Measurements from ENCODE around the gene RRBP1. TPM values are rescaled to one million over a fixed set of nuclear protein-coding genes. Genes with fewer than 3 reads are reported as not detected.

Gene RRBP1
- total and polyA plus RNA-seq, 2 of the 4 experiments (the other 2 are of a cell fraction): 90.2 to 136 TPM

GRCh38 chr20:17605131-17605660, 76.8 kb downstream of the RRBP1 start:
- no peaks in the 10 kb centered on the region for H3K9me3 ChIP-seq (ENCODE audit: control insufficient read depth, insufficient read depth, low read length)
- DNase-seq (no peak), ATAC-seq (ENCODE audit: low read depth) (no peak)
- H2BK20ac ChIP-seq (ENCODE audit: low read depth, low read length): no peak overlapping the region
- H3K4ac ChIP-seq (ENCODE audit: low read depth, low read length): no peak overlapping the region
- peaks cover 70% of the 10 kb centered on the region for H4K20me1 ChIP-seq (ENCODE audit: insufficient read depth, low read length)
- H3K4me2 ChIP-seq (ENCODE audit: low read depth, low read length): no peak overlapping the region
- no peak for TF ChIP-seq CTCF (conservative IDR thresholded peaks at IDR 0.05; ENCODE audit: low read depth, low read length)
- TF ChIP-seq ELK1 (IDR thresholded peaks at IDR 0.05; ENCODE audit: borderline replicate concordance, low read depth, low read length): no peak
- TF ChIP-seq RAD21 (IDR thresholded peaks at IDR 0.05; ENCODE audit: low read length): no peak
- TF ChIP-seq SMC3 (IDR thresholded peaks at IDR 0.05; ENCODE audit: low read depth, low read length): no peak
- TF ChIP-seq CEBPB (IDR thresholded peaks at IDR 0.05; ENCODE audit: low read depth, low read length): no peak
- TF ChIP-seq RFX5 (IDR thresholded peaks at IDR 0.05; ENCODE audit: low read depth, low read length): no peak
- no peak for TF ChIP-seq MAFK (IDR thresholded peaks at IDR 0.05; ENCODE audit: low read depth, low read length)
- no peak for TF ChIP-seq BHLHE40 (IDR thresholded peaks at IDR 0.05; ENCODE audit: low read depth, low read length)
- TF ChIP-seq CHD1 (IDR thresholded peaks at IDR 0.05; ENCODE audit: low read depth, low read length): no peak
- TF ChIP-seq FOS (IDR thresholded peaks at IDR 0.05; ENCODE audit: low read depth, low read length): no peak
- TF ChIP-seq USF2 (IDR thresholded peaks at IDR 0.05; ENCODE audit: low read depth, low read length): no peak
- no peak for TF ChIP-seq NFE2L2 (IDR thresholded peaks at IDR 0.05; ENCODE audit: low read depth, low read length)
- no peak for TF ChIP-seq RCOR1 (IDR thresholded peaks at IDR 0.05; ENCODE audit: insufficient replicate concordance, low read length)
- no peak for TF ChIP-seq POLR2A (IDR thresholded peaks at IDR 0.05; ENCODE audit: low read depth, low read length)
- no peak for TF ChIP-seq MAZ (IDR thresholded peaks at IDR 0.05; ENCODE audit: borderline replicate concordance, low read depth, low read length)
- no peak for TF ChIP-seq MXI1 (IDR thresholded peaks at IDR 0.05; ENCODE audit: borderline replicate concordance, low read depth, low read length)
- peaks cover 17 to 66% of the 10 kb centered on the region in 2 experiments for H3K79me1 ChIP-seq (ENCODE audit: low read depth in 1 of 2, low read length in 2 of 2)
- H3K9me1 ChIP-seq (ENCODE audit: insufficient read depth, low read length): peaks cover 7% of the 10 kb centered on the region; the same call in 1 of the 2 replicates
- no peak overlapping the region for H2AK9ac ChIP-seq (replicated peaks; ENCODE audit: low read depth, low read length, poor library complexity)
- dilution Hi-C loops (cut with HindIII; ENCODE audit: low sequenced_read_pairs, unreplicated experiment): no loop called here
- H4K5ac ChIP-seq (ENCODE audit: low read depth, low read length): no peak overlapping the region; the same call in 1 of the 2 replicates
- H3K27me3 ChIP-seq (ENCODE audit: control insufficient read depth, insufficient read depth, low read length): no peaks in the 10 kb centered on the region
- H3K18ac ChIP-seq (ENCODE audit: low read depth, low read length): no peak overlapping the region
- no peak overlapping the region for H4K8ac ChIP-seq (ENCODE audit: low read depth in 2 of 2, low read length in 2 of 2)
- no peak overlapping the region for H3K56ac ChIP-seq (ENCODE audit: extremely low read depth, insufficient read depth, low read length)
- in situ Hi-C loops (cut with MboI; ENCODE audit: low sequenced_read_pairs): no loop called here
- no peak overlapping the region for H3K27ac ChIP-seq (ENCODE audit: insufficient read depth, low read length)
- no peak overlapping the region for H2AK5ac ChIP-seq (ENCODE audit: low read depth, low read length)
- ChIA-PET POLR2A (ENCODE audit: unreplicated experiment) (no interaction called here), CTCF (interaction anchor here (0.7 to 1.2 kb wide), 3 partner anchors 33 to 334 kb away, joined by 3 to 5 read pairs (median 5); no protein-coding TSS in a partner anchor)
- WGBS, 2 experiments (ENCODE audit: extremely low coverage in 2 of 2, insufficient read length in 1 of 2): no CpG with 5 or more reads among the region's 5 CpGs
- H3K4me3 ChIP-seq (ENCODE audit: insufficient read depth, low read depth, low read length): no peak overlapping the region
- no TSS peak for BruUV-seq (replicated peaks)
- peaks cover 33% of the 10 kb centered on the region for H3K36me3 ChIP-seq (ENCODE audit: control insufficient read depth, insufficient read depth, low read length)
- H4K91ac ChIP-seq (ENCODE audit: insufficient read depth, low read depth, low read length): no peak overlapping the region
- no peak overlapping the region for H3K9ac ChIP-seq (ENCODE audit: low read depth, low read length)
- intact Hi-C loops (cut with micrococcal nuclease): loop anchor here (5.0 kb wide), 1 partner anchor 33 kb away; the partner anchor contains the start of gene DSTN
- H3K23ac ChIP-seq (ENCODE audit: low read depth, low read length): no peak overlapping the region
- H3K14ac ChIP-seq (replicated peaks; ENCODE audit: low read depth, low read length): no peak overlapping the region
- no peak overlapping the region for H2BK5ac ChIP-seq (ENCODE audit: low read depth, low read length, poor library complexity, severe bottlenecking)
- peaks cover 4% of the 10 kb centered on the region; the same call in 1 of the 2 replicates for H3K4me1 ChIP-seq (ENCODE audit: control insufficient read depth, insufficient read depth, low read length)
- no peak overlapping the region for H2BK120ac ChIP-seq (ENCODE audit: low read depth, low read length)
- no peak overlapping the region for H2BK15ac ChIP-seq (ENCODE audit: low read depth, low read length)
- no peak overlapping the region for H2AFZ ChIP-seq (replicated peaks; ENCODE audit: low read length, poor library complexity)
